Activated CD4-positive, alpha-beta T cell treated with anti-CD3 and anti-CD28 coated beads, Interleukin-2, amount 50 U/mL, for 1 hour (primary cell): ENCODE results near the gene PPAN.
A peak's percentile ranks its signal among the peaks of the same experiment; 100 is the strongest.

ENCODE experiments used
- DNase-seq: peaks from one replicate; pipeline ENCODE4 v3.0.0-alpha.2; 2020

Gene PPAN

DNA sequence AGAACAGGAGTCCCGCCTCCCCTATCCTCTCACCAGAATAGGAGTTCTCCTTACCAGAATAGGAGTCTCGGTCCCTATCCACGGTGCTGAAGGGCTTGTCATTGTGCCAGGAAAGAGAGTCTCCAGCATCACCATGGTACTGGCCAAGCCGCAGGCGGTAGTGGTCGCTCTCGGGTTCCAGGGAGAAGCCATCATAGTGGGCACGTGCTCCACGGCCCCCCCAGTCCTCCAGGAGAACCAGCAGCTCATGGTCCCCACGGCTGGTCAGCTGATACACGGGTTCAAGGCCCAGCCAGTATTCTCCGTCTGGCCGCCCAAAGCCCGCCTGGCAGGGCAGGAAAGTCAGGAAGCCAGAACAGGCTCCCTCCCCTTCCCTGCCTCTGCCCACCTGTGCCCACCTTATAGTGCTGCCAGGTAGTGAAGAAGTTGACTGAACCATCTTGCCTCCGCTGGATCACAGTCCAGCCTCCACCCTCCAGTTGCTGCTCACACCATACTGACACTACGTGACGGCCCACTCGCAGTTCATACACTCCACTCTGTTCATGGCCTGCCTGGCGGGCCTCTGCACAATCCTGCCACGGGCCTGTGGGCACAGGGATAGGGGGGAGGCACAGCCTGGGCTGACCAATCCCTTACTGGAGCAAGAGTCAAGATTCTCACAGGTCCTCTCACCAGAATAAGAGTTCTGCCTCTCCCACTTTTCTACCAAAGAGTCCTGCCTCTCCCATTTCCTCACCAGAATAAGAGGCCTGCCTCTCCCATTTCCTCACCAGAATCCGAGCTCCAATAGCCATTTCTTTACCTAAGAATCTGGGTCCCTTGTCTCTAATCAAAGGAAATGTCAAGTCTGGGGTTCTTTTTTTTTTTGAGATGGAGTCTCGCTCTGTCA lies 12.6 kb upstream of the PPAN start:
- DNase-seq: no peak

DNA sequence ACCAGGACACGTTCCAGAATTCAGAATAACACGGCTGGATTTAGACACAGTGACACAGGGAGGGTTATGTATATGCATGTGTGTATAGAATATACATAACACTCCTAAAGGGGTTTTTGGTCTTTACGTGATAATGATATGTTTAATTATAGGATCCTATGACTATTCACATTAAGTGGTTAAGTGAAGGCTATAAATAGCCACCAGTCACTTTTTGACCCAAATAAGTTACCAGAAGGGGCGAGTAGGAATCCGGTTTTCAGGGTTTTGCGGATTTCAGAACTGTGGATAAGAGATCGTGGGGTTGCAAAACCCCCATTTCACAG lies 10.6 kb upstream of the PPAN start:
- DNase-seq: no peak

DNA sequence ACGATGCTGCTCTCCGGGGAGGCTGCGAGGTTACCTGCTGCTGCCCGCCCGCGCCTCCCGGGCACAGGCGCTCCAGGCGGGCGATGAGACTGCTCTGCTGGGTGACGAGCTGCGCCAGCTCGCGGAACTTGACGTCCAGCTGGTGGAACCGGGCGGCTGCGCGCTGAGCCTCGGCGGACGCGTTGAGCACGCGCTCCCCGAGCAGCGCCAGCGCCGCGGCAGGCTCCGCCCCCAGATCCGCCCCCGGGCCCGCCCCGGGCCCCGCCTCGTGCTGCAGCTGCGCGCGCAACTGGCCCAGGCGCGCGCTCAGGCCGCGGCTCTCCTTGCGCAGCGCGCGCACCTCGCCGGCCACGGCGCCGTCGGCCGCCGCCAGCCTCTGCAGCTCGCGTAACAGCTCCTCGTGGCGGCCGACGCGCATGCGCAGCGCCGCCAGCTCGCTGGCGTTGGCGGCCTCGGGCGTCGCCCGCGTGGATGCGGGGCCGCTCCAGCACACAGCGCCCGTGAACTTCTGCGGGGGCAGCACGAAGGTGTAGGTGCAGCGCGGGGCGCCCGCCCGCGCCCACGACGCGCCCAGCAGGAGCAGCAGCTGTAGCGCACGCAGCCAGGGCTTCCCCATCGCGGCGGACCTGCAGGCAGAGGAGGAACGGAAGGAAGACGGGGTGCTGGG lies 10.1 kb upstream of the PPAN start:
- DNase-seq: peak; percentile 86

DNA sequence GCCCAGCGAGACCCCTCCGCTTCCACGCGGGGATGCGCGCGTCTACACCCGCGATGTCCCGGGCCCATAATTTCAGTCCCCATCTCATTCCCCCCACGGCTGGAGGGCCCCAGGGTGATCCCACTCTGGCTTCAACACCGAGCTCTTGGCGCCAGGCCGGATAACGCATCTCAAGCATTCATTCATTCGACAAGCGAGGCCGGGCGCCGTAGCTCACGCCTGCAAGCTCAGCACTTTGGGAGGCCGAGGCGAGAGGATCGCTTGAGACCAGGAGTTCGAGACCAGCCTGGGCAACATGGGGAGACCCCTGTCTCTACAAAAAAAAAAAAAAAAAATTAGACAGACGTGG lies 9.6 kb upstream of the PPAN start:
- no peak for DNase-seq

DNA sequence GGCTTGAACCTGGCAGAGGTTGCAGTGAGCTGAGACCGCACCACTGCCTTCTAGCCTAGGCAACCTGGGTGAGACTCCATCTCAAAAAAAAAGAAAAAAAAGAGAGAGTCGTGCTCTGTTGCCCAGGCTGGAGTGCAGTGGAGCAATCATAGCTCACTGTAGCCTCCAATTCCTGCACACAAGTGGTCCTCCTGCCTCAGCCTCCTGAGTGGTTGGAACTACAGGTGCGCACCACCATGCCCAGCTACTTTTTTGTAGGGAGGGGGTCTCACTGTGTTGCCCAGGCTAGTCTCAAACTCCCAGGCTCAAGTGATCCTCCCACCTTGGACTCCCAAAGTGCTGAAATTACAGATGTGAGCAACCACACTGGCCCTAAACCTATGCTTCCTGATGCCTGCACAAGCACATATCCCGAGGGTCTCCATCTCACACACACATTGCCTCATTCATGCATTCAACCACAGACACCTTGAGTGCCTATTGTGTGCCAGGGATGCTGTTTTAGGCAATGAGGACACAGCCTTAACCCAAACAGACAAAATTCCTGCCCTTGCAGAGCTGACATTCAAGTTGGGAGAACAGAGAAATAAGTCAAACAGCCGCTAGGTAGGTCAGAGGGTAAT lies 5.9 kb upstream of the PPAN start:
- no peak for DNase-seq

DNA sequence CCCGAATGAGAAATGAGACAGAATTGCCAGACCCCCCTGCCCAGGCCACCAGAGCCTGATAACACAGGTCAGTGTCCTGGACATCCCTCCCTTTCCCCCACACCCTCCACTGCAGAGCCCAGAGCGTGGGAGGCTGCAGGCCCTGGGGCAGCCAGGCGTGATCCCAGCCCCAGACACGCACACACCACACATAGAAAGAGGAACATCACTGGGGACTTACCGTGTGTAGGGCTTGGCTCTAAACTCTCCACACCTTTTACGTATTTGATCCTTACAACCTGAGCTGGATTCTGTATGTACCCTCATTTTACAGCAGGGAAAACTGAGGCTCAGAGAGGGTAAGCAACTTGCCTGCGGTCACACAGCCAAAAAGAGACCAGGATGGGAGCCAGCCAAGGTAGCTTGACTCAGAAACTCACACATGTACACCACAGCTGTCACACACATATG lies 3.4 kb upstream of the PPAN start:
- DNase-seq: no peak

DNA sequence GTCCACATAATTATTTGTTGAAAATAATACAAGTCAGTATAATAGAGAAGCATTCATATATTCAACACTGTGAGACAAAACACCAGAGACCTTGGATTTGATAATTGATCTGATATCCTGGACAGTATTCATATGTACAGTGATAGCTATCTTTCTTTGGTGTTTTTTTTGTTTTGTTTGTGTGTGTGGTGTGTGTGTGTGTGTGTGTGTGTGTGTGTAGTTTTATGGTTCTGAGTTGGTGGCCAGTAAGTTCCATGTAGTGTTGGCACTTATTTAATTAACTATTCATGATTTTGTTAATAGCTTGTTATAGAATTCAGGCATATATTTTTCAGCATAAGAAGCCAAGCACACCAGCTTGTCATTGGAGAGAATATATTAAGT lies 2.0 kb upstream of the PPAN start:
- no peak for DNase-seq

DNA sequence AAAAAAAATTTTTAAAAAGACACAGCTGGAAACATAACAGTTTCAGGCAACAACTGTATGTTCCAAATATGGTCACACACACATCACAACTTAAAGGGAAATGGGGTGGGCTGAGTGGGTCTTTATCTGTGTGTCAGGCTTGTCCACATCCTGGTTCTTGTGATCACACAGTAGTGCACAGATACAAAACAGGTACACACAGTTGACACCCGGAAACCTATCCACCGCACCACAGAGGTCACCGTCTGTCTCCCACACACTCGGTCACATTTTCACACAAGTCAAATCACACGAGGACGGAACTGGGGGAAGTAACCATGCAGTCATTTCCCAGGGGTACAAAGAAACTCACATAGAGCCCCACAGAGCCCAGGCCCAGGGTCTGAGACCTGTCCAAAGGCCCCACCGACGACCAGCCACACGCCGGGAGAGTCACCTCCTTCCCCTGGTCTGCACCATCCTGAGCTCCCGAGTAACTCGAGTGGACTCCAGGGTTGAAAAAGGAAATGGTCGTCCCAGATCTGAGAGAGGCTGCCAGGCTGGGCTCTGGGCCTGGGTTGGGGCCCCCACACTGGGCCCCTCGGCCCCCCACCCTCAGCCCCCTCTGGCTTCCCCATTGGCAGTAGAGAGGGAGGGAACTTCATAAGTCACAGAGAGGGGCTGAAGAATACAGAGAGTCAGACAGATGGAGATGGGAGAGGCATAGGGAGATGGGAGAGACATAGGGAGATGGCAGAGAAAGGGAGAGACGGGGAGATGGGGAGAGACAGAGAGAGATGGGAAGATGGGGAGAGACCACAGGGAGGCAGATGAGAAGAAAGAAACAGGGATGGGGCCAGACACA lies 1.3 kb upstream of the PPAN start:
- peak; percentile 73 for DNase-seq

DNA sequence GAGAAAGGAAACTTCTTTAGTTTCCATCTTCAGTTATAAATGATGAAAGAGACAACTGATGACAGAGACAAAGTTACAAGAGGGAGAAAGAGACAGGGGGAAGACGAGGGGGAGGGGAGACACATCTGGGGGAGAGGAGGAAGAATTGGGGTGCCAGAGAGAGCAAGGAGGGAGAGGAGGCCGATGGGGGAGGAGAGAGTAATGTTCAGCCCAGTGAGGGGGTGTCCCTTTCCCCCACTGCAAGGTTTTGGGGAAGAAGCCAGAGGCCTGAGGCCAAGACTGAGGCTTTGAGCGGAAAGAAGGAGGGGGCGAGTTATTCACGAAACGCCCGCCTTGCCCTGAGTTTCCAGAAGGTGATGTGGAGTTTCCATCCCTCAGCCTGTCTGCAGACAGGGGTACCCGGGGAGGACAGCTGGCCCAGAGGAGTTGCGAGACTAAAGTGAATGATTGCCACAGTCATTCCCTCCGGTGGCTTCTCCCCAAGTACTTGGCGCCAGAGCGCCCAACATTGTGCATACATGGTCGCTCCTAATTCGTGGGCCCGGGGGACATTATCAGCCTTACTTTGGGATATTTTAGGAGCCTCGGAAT lies 558 bp upstream of the PPAN start:
- DNase-seq: peak; percentile 70

DNA sequence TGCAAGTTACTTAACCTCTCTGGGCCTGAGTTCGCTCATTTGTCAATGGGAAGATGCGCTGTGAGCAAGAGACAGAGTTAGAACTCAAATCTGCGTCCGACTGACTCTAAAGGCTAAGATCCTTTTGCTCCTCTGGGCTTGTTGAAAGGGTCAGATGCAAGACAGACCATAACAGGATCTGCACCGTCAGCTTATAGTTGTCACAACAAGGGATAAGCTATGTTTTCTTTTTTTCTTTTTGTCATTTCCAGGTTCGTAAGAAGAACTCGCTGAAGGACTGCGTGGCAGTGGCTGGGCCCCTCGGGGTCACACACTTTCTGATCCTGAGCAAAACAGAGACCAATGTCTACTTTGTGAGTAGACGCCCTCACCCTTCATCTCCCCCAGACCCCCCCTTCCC lies 1.1 kb downstream of the PPAN start:
- DNase-seq: no peak

DNA sequence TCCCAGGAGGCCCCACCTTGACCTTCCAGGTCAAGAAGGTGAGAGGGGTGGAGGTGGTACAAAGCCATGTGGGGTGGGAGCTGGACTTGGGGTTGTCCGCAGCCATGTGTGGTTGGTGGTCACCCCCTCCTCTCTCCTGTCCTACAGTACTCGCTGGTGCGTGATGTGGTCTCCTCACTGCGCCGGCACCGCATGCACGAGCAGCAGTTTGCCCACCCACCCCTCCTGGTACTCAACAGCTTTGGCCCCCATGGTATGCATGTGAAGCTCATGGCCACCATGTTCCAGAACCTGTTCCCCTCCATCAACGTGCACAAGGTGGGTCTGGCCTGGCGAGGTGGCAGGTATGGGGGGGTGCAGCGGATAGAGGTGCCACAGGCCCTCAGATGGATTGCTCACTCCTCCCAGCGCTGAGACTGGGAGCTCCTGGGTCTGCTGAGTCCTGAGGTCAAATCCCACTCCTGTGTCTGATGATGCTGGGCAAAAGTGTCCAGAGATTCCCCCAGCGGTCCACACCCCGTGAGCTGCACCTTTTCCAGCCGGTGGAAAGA lies 1.7 kb downstream of the PPAN start:
- DNase-seq: no peak

DNA sequence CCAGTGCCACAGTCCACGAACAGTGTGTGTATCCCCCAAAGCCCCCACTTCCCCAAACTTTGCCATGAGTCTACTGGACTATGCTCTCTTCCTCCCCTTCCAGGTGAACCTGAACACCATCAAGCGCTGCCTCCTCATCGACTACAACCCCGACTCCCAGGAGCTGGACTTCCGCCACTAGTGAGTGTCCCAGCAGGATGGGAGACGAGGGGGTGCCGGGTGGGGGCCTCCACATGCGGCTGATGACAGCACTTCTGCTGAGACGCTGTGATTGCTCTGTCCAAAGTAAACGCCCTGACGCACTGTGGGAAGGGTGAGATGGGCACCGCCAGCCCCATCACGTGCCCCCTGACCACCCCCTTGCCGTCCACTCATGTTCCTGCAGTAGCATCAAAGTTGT lies 3.4 kb downstream of the PPAN start:
- DNase-seq: no peak

DNA sequence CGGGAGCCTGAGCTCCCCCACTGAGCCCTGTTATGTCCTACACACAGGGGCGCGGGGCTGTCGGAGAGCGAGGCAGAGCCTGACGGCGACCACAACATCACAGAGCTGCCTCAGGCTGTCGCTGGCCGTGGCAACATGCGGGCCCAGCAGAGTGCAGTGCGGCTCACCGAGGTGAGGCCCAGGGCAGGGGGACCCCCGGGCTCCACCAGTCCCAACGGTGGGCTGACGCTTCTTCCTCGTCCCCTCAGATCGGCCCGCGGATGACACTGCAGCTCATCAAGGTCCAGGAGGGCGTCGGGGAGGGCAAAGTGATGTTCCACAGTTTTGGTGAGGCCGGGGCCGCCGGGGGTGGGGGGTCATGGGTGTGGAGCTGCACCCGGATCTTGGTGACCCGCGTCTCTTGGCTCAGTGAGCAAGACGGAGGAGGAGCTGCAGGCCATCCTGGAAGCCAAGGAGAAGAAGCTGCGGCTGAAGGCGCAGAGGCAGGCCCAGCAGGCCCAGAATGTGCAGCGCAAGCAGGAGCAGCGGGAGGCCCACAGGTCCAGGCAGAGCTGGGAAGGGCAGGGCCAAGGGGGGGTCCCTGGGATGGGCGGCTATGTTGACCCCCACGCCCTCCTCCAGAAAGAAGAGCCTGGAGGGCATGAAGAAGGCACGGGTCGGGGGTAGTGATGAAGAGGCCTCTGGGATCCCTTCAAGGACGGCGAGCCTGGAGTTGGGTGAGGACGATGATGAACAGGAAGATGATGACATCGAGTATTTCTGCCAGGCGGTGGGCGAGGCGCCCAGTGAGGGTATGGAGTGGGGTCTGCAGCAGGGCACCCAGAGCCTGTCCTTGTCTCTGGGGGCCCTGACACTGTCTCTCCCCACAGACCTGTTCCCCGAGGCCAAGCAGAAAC lies 4.2 kb downstream of the PPAN start:
- no peak for DNase-seq

DNA sequence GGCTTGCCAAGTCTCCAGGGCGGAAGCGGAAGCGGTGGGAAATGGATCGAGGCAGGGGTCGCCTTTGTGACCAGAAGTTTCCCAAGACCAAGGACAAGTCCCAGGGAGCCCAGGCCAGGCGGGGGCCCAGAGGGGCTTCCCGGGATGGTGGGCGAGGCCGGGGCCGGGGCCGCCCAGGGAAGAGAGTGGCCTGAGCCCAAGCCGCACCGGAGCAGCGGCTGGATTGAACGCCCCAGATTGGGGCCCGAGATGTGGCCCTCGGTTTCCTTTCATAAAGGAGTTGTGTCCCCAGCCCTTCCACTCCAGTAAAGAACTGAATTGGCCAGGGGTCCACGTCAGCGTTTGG lies 4.8 kb downstream of the PPAN start:
- no peak for DNase-seq

DNA sequence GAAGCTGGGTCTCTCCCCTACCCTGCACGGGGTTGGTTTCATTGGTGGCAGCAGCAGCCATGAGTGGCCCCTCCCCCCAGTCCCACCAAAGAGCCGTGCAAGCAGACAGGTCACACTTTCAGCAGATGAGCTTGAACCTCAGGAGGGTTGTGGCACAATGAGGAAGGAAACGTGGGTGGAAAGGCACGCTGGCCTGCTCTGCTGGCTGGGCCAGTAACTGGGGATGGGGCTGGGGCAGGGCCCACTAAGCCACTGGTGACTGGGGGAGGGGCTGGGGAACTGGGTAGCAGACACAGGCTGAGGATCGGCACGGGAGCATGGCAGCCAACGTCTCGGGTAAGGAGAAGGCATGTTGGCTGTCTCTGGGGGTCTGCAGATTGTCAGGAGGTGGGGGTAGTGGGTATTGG lies 5.2 kb downstream of the PPAN start, which contains the start of gene P2RY11:
Gene P2RY11, plus strand, starts transcription at position 289 of the 407 bp plus-strand sequence. Its CDS starts 29 bp downstream, at position 318.
- no peak for DNase-seq

DNA sequence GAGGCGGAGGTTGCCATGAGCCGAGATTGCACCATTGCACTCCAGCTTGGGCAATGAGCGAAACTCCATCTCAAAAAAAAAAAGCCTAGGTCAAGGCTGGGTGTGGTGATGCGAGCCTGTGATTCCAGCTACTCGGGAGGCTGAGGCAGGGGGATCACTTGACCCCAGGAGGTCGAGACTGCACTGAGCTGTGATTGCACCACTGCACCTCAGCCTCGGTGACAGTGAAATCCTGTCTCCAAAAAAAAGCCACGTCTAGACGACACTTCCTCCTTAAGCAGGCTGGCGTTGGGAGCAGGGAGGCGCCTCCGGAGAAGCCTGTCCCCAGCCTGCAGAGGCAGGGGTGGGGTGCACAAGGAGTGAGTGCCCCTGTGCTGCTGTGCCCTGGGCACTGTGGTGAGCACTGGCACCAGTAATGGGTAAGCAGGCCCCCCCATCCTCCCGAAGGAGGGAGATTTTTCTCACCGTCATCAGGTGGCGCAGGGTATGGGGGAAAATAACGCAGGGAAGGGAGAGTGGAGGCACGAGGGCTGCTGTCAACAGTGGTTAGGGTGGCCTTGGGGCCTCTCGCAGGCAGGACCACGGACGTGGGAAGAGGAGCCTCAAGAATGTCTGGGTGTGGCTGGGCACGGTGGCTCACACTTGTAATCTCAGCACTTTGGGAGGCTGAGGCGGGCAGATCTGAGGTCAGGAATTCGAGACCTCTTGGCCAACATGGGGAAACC lies 6.0 kb downstream of the PPAN start:
- DNase-seq: peak; percentile 43

DNA sequence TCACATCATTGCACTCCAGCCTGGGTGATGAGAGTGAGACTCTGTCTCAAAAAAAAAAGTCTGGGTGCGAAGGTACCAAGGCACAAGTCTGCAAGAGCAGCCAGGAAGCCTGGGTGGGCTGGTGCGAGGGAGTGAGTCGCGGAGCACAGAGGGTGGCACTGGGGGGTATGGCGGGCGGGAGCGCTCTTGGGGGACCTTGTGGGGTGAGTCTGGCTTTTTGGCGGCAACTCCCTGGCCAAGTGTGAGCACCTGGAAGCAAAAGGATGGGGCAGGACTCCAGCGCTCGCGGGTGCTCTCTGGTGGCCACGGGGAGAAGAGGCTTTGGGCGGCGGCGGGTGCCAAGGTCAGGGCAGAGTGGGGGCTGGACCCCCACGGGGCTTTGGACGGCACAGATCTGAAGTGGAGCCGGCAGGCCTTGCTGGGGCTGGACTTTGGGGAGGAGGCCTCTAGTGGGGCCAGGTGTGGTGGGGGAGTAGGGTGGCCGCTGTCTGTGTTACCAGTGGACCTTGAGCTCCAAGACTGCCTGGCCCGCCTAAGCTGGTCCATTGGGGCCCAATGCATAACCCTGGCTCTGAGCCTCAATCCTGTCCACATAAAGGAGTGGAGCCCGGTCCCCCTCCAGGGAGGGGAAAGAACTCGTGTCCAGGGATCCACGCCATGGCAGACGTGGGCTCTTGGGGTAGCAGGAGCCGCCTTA lies 6.9 kb downstream of the PPAN start:
- peak; percentile 70 for DNase-seq

DNA sequence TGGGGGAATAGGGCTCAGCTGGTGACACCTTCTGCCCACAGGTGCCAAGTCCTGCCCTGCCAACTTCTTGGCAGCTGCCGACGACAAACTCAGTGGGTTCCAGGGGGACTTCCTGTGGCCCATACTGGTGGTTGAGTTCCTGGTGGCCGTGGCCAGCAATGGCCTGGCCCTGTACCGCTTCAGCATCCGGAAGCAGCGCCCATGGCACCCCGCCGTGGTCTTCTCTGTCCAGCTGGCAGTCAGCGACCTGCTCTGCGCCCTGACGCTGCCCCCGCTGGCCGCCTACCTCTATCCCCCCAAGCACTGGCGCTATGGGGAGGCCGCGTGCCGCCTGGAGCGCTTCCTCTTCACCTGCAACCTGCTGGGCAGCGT lies 7.4 kb downstream of the PPAN start:
- no peak for DNase-seq

DNA sequence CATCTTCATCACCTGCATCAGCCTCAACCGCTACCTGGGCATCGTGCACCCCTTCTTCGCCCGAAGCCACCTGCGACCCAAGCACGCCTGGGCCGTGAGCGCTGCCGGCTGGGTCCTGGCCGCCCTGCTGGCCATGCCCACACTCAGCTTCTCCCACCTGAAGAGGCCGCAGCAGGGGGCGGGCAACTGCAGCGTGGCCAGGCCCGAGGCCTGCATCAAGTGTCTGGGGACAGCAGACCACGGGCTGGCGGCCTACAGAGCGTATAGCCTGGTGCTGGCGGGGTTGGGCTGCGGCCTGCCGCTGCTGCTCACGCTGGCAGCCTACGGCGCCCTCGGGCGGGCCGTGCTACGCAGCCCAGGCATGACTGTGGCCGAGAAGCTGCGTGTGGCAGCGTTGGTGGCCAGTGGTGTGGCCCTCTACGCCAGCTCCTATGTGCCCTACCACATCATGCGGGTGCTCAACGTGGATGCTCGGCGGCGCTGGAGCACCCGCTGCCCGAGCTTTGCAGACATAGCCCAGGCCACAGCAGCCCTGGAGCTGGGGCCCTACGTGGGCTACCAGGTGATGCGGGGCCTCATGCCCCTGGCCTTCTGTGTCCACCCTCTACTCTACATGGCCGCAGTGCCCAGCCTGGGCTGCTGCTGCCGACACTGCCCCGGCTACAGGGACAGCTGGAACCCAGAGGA lies 7.9 kb downstream of the PPAN start:
- no peak for DNase-seq
